ENCODE results near the gene GARNL3.

GARNL3 gene

GRCh38 chr9:127277770-127278169 is 13.2 kb downstream of the GARNL3 start:
- no peak for DNase-seq (ENCODE audit: low read depth)

GRCh38 chr9:127278372-127278771 is 13.8 kb downstream of the GARNL3 start:
- no peak for DNase-seq (ENCODE audit: low read depth)

DNA sequence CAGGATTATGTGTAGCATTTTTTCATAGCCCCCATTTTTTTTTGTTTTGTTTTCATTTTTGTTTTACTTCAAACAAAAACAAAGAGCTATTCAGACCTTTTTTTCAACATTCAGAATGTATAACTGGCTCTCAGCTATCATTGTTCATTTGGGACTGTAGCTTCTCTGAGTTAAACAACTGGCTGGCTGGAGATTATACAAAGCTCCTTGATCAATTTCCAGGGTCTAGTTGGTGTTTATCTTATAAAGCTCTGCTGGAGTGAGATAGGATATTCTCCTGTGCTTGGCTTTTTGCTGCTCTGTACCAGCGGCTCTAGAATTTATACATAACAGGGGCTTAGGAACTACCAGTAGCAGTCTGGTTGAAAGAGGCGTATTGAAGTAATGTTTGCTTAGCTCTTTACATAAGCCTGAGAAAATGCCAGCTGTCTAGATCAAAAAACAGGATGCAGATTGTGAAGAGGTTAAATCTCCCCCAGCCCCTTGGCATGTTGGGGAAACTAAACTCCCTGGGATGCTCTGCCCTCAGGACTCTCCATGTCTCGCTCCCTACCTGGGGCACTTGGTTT is 15.2 kb downstream of the GARNL3 start:
- no peak for DNase-seq (ENCODE audit: low read depth)

GRCh38 chr9:127280880-127281660 is 16.5 kb downstream of the GARNL3 start:
- no peak for DNase-seq (ENCODE audit: low read depth)

GRCh38 chr9:127281891-127282290 is 17.3 kb downstream of the GARNL3 start:
- no peak for DNase-seq (ENCODE audit: low read depth)

GRCh38 chr9:127282611-127283010 is 18.0 kb downstream of the GARNL3 start:
- DNase-seq (ENCODE audit: low read depth): no peak

- no peak for DNase-seq (ENCODE audit: low read depth)
Observed at GRCh38 chr9:127283135-127283534, 18.6 kb downstream of the GARNL3 start.

DNA sequence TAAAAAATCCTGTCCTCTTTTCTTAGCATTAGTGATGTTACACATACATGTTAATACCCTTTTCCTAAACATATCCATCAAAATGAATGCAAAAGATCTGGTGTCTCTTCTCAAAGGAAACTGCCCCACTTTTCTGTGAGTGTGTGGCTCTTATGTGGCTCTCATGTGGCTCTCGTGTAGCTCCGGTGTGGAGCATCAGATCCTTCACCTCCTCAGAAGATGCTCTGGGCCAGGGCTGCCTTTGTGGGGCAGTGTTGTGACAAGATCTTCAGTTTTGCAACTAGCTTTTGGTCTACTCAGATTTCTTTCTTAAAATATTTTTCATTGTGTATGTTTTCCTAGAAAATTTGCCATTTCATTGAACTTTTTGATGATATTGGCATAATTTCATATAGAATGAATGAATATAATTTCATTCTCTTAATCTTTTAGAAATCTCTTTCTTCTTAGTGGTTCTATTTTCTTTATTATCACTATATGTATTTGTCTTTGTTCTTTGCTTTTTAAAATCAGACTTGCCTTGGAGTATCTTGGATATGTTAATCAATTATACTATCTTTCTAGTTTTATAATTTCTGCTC is 19.4 kb downstream of the GARNL3 start:
- DNase-seq (ENCODE audit: low read depth): no peak

DNA sequence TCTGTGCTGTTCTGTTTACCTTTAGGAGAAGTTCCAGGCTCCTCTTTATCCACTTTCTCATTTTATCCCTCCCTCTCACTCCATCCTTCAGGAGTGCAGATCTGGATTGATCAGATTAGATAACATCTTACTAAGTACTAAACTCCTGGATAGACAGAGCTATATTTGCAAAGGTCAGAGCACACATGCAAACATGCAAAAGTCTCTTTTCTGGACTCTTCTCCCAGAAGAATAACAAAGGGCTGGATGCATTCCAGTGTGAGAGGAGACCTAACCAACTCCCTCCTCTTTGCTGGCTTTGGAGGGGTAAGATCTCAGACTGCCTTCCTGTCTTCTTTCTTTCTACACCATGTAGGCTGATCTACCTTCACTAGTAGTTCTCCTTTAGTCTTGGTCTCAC is 21.4 kb downstream of the GARNL3 start:
- DNase-seq (ENCODE audit: low read depth): no peak

DNA sequence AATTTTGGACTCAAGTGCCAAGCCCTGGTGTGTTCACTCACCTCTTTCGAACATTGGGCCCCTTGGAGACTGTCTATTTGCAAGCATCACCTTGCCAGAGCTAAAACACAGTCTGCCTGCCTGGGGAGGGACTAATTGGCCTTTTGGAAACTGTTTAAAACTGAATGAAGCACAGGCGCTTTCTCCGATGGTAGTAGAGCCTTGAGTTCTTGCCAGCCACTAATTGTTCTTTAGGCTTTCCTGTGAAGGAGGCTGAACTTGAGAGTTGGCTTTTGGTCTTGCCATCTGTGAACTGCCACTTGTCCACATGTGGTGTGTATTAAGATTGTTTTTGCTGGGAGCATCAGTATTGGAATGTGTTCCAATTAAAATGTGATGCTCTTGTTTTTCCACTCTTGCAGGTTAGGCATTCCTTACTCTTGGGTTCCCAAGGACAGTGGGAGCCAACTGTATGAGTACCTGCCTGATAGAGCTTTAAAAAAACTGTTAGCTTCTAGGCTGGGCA is 26.0 kb downstream of the GARNL3 start:
- no peak for DNase-seq (ENCODE audit: low read depth)

- DNase-seq (ENCODE audit: low read depth): no peak
Observed at GRCh38 chr9:127291246-127291778, 26.7 kb downstream of the GARNL3 start.

GRCh38 chr9:127292415-127292814 is 27.8 kb downstream of the GARNL3 start:
- DNase-seq (ENCODE audit: low read depth): no peak

DNA sequence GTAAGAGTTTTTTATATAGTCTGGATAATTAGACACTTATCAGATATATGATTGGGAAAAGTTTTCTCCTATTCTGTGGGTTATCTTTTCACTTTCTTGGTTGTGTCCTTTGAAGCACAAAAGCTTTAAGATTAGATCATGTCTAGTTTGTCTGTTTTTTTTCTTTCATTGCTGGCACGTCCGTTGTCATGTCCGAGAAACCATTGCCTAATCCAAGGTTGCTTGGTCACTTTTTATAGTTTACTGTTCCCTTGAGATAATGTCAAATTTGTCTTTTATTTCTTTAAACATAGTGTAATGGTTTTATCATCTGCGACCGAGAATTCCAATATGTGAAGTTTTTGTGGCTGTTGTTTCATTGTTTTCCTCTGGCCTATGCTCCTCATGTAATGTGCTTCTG is 28.8 kb downstream of the GARNL3 start:
- no peak for DNase-seq (ENCODE audit: low read depth)

GRCh38 chr9:127293767-127294166 is 29.2 kb downstream of the GARNL3 start:
- no peak for DNase-seq (ENCODE audit: low read depth)

GRCh38 chr9:127295005-127295404 is 30.4 kb downstream of the GARNL3 start:
- DNase-seq (ENCODE audit: low read depth): no peak

GRCh38 chr9:127300886-127301447 is 36.4 kb downstream of the GARNL3 start:
- DNase-seq (ENCODE audit: low read depth): no peak

DNA sequence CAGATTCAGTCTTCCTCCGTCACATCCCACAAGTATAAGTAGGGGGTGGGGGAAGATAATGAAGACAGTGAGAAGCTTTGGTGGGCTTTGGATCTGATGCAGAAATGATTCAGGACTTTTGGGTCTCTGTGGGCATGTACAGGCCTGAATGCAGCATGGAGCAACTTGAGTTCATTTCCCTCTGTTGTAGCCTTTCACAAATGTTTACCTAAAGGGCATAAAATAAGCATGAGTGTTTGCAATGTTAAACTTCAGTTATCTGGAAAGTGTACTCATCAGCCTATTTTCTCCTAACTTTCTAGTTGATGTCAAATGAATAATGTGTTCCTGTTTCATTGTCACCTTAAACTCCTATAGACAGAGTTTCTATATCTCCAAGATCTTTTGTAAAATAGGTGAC is 39.3 kb downstream of the GARNL3 start:
- DNase-seq (ENCODE audit: low read depth): no peak

- DNase-seq (ENCODE audit: low read depth): no peak
Observed at GRCh38 chr9:127305206-127305837, 40.7 kb downstream of the GARNL3 start.

DNA sequence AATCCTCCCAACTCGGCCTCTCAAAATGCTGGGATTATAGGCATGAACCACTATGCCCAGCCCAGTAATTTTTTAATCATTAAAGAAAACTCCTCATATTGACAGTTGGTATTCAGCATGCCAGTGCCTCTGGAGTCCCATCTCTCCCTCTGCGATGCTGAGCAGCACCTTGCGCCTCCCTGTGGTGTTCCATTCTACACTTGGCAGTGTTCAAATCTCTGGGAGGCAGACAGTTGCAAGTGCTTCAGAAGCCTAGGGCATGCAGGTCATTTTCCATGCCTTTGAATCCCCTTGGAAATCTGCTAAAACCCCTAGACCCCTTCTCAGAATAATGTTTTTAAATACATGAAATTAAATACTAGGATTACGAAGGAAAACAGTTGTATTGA is 41.3 kb downstream of the GARNL3 start:
- no peak for DNase-seq (ENCODE audit: low read depth)

DNA sequence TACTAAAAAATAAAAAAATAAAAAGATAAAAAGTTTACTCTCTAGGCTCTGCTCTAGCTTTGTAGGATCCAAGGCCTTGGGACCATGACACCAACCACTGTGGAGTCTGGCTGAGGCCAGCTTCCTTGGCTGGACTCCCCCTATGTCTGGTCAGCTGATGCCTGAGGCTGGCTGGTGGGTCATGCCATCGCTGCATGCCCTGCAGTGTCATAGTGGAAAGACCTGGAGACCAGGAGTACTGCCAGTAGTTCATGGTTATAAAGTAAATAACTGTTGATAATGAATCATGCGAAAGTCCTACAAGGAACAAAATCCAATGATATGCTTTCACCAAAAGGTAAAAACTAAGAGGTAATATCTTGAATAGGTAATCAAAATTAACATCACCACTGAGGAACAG is 43.2 kb downstream of the GARNL3 start:
- DNase-seq (ENCODE audit: low read depth): no peak

DNA sequence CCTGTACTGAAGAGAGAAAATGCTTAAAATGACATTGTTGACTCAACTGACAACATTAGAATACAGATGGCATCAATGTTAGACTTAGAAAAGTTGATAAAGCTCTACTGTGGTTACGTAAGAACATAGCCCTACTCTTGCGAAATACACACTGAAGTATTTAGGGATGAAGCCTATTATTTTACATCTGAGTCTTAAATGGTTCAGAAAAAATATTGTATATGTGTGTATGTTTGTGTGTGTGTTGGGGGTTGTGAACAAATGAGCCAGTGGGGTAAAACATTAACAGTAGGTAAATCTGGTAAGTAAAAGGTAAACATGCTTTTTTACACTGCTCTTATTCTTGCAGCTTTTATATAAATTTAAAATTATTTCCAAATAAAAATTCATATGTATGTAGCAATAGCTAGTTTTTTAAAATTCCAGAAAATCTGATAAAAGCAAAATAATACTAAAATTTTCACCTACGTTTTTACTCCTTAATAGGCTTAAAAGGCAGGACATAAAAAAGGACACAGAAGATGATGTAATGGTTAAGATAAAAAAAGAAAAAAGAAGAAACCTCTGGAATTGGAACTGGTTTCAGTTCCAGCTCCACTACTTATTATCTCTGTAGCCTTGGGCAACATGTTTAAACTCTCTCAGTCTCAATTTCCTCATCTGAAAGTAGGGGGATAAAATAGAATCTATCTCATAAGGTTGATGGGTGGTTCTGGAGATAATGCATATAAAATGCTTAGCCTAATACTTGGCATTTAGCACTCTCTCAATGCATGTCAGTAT is 44.3 kb downstream of the GARNL3 start:
- no peak for DNase-seq (ENCODE audit: low read depth)

- DNase-seq (ENCODE audit: low read depth): no peak
Observed at GRCh38 chr9:127309715-127310114, 45.1 kb downstream of the GARNL3 start.
